Amniotic epithelial cell (primary cell): ENCODE data around the gene SLC26A3.

Source experiments
- DNase-seq: peaks from one replicate; pipeline ENCODE4 v3.0.0-alpha.2; 2010; ENCODE audit warnings: low read depth

The SLC26A3 gene

DNA sequence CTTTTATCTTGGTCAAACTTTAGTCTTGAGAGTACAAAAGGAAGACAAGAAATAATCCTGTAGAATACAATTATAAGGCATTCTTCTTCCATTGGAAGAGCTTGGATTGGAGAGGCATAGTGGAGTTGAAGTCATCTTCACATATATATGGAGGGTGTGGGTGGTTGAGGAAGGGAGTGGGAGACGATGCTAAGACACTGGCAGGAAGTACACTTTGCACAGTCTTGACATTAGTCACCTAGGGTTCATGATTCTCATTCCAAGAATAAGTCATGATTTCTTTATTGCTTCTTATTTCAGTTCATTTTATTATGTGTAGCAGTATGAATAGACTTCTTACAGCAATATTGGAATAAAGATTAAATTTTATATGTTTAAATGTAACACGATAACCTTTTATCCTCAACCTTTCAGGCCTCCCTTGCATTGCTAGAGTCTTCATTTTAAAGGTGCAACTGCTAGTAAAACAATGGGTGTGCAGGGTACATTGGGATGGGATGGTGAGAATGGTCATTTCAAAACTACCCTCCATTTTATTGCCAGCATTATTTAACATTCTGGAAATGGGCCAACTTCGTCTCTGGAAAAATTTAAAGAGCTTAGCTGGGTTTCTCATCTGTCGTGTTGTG, 12.3 kb upstream of the SLC26A3 start:
- no peak for DNase-seq

DNA sequence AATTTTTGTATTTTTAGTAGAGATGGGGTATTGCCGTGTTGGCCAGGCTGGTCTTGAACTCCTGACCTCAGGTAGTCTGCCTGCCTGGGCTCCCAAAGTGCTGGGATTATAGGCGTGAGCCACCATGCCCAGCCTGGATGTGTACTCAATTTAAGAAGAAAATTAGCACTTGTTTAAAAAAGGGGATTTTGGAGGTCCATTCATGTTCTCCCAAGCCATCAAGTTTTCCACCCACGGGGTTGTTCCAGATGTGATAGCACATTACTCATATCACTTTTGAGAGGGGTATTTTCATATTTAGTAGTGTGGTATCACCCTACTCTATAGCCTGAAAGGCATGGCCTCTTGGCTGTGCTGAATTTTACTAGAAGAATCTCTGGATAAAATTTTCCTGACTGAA, 10.5 kb upstream of the SLC26A3 start:
- no peak for DNase-seq

GRCh38 chr7:107811934-107812333, 8.9 kb upstream of the SLC26A3 start:
- no peak for DNase-seq

- DNase-seq: no peak
These were observed 7.6 kb upstream of the SLC26A3 start for GRCh38 chr7:107810626-107811025.

GRCh38 chr7:107809179-107809578, 6.2 kb upstream of the SLC26A3 start:
- DNase-seq: no peak

DNA sequence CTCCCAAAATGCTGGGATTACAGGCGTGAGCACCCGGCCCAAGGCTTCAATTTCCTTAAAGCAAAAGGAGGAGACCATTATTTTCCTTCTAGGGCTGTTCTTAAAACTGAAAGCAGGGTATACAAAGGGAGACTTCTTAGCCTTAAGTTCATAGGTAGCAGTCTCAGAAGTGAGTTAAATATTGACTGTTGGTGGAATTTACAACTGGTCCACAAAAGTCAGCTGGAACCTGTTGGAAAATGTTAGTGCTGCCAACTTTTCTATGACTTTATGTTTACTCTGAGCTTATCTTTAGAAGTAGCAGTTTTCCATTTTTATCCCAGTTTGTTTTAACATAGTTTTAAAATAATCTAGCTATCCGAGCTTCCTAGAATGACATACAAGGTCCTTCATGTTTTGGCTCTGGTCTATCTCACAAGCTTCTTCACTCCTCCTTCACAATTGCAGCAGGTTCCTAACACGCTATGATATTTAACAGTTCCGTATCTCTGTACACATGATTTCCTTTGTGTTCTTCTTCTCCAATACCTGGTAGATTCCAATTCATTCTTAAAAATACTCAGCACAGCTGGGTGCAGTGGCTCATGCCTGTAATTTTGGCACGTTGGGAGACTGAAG, 3.3 kb downstream of the SLC26A3 start:
- DNase-seq: no peak

DNA sequence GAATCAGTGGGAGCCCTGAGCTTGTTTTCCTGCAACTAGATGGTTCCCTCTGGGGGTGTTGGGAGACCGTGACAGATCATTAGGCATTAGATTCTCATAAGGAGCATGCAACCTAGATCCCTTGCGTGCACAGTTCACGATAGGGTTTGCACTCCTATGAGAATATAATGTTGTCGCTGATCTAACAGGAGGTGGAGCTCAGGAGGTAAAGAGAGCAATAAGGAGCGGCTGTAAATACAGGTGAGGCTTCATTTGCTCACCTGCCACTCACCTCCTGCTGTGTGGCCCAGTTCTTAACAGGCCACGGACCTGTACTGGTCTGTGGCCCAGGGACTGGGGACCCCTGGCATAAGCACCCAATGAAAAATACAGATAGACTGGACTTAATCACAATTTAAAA, 10.7 kb downstream of the SLC26A3 start:
- DNase-seq: no peak

DNA sequence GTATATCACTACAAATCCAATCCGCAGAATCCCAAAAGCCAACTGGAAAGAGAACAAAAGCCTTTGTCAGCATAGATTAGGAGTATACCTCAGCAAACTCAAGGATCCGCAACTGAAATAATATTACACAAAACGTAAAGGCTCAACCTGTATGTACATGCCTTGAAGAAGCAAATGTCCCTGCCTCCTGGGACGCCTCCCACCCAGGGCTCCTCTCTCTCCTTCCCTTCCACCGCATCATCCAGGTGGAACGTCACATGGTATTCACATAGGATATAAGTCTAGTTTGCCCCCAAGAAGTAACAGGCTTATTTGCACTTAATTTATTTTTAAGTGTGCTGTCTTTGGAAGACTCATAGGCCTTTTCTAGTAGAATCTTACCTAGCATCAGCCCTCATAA, 13.4 kb downstream of the SLC26A3 start:
- DNase-seq: no peak

GRCh38 chr7:107788662-107789061, 14.4 kb downstream of the SLC26A3 start:
- DNase-seq: no peak

- no peak for DNase-seq
These were observed 14.8 kb downstream of the SLC26A3 start for GRCh38 chr7:107788216-107788615.

- peak; percentile 14 for DNase-seq
These were observed 17.1 kb downstream of the SLC26A3 start for GRCh38 chr7:107785926-107786325.

DNA sequence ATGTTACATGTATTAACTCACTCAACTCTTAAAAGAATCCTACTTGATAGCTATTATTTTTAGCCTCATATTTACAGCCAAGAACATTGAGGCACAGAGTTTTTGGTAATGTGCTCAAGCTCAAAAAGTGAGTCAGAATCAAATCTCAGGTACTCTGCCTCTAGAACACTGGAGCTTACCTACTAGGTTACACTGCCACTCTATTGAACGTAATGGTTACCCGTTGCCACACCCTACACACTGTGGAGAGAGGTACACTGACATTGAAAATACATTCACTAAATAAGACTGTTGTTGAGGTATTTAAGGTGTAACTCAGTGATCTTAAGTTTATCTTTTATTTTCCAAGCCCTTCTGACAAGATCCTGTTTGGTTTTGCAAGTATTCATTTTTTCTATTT, 17.9 kb downstream of the SLC26A3 start:
- no peak for DNase-seq

DNA sequence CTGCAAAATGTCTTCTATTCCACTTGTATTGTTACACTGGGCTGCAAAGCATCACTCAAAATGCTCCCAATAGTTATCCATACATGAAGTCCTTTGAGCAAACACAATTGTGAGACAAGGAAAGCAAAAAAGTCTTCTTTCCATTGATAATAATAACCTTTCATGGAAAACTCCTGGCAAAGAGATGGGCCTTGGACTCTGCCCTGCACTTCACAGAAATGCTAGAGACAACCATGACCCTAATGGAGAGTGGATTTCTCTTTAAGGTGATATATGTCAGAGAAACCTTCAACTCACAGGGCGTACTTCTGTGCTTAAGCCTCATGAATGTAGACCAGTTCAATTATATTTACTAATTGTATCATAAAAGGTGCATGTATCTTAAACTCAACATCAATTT, 19.4 kb downstream of the SLC26A3 start:
- DNase-seq: no peak

DNA sequence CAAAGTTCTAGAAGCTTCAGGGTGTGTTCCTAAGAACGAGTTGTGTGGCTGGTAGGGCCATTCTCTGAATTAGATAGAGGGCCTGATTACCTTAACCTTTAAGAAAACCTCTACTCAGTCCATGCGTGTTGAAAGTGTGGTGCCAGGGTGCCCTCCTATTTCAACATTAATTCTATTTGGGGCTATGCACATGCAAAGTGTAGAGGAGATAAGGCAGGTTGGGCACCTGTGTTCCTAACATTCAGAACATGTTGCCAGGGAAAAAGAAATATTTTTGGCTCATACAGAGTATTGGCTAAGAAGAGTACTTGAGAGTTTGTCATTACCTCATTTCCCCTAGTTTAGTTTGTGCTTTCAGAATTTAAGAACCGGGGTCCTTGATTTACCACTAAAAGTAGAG, 20.6 kb downstream of the SLC26A3 start:
- DNase-seq: no peak

GRCh38 chr7:107779647-107780099, 23.4 kb downstream of the SLC26A3 start:
- peak; percentile 51 for DNase-seq

GRCh38 chr7:107778283-107778682, 24.7 kb downstream of the SLC26A3 start:
- DNase-seq: no peak

- DNase-seq: no peak
These were observed 25.3 kb downstream of the SLC26A3 start for GRCh38 chr7:107777702-107778101.

- no peak for DNase-seq
These were observed 30.0 kb downstream of the SLC26A3 start for GRCh38 chr7:107773027-107773426.

GRCh38 chr7:107768263-107768662, 34.8 kb downstream of the SLC26A3 start:
- peak; percentile 25 for DNase-seq

DNA sequence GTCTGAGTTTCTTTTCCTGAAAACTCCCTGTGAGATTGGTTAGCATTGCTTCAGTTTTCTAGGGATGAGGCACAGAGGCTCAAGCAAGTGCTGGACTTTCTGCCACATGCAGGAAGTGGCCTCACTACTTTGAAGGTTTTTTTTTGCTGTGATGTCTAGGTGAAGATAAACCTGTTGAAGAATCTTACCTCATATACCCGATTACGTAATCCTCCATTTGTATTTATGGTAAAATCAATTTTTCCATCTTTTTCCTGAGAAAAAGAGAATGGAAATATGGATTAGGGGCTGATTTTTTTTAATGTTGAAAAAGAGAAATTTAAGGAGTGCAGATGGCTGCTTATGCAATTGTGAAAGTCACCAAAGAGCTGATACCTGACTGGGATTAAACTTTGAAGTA, 35.6 kb downstream of the SLC26A3 start:
- no peak for DNase-seq

DNA sequence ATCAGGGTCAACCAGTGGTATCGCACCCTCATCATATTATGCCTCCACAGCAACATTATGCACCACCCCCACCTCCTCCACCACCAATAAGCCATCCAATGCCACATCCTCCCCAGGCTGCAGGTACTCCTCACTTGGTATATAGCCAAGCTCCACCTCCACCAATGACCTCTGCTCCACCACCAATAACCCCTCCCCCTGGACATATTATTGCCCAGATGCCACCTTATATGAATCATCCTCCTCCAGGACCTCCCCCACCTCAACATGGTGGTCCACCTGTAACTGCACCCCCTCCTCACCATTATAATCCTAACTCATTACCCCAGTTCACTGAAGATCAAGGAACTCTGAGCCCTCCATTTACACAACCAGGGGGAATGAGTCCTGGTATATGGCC, 44.4 kb downstream of the SLC26A3 start:
- no peak for DNase-seq

DNA sequence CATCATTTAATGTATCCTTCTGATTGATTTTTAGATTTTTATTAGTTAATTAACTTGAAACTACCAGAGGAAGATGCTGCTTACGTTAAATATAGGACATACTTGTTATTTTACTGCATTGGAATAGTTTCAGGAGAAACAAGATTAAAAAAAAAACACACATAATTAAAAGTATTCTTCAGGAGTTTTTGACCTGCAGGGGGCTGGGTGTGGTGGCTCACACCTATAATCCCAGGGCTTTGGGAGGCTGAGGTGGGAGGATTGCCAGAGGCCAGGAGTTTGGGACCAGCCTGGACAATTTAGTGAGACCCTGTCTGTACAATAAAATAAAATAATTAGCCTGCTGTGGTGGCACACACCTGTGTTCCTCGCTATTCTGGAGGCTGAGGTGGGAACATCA, 48.4 kb downstream of the SLC26A3 start:
- no peak for DNase-seq

DNA sequence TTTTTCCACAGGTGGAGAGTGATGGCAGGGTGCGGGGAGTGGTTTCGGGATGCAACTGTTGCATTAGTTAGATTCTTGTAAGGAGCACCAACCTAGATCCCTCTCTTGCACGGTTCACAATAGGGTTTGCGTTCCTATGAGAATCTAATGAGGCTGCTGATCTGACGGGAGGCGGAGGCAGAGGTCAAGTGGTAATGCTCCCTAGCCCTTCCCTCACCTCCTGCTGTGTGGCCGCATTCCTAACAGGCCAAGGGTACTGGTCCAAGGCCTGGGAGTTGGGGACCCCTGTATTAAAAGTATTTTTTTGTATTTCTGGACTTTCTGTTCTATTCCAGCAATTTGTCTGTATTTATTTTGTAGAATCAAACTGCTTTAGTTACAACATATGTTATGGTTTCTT, 51.9 kb downstream of the SLC26A3 start:
- no peak for DNase-seq

DNA sequence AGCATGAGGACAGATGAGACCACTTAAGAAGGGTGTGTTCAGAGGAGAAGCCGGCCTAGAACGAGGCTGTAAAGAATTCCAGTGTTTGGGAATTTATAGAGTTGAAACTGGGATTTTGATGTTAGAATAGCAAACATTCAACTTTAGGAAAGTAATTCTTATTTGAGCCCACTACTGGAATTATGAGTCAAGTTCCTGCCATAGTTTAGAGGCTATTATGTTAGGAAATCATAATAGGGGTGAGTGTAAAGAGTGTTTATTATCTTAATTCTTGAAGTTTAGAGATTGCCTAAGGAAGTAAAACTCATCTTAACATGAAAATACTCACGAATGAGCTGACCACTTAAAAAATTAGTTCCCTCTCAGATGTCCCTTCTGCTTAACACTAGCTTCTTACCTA, 57.0 kb downstream of the SLC26A3 start:
- no peak for DNase-seq
